NCI-H510A (cell line): ENCODE results near the gene SFXN3.

Source experiments
- DNase-seq: peaks from one replicate; lab custom pipeline; 2025; lab: John Stamatoyannopoulos, UW

SFXN3 gene

DNA sequence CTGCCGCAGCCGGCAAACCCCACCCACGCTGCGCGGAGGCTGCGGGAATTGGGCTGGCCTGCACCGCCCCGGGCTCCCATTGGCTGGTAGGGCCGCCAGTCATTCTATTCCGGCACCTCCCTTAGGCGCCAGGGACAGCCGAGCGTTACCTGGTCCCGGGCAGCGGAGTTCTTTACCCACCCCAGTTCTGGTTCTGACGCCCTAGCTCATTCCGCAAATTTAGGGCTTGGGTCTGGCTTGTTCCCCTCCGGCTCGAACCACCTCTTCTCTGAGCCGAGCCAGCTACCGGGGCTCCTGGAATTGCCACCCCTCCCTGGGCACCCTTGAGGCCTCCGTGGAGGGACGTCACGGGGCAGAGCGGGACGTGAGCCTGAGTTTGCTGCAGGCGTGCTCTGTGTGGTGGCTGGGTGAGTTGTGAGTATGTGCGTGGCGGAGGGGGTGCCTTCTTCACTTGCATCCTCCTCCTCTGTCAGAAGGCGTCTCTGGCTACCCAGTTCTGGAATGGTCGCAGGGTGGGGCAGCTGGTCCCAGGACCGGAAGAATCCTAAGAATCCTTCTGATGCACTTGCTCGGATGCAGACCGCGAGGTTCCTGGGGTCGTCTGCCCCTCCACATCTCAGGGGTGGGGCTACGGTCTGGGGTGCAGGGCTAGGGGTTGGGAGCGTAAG lies at the start of gene SFXN3, which contains the start of gene PDZD7:
Gene SFXN3, plus strand, starts transcription at position 107 of the 668 bp plus-strand sequence. CDS start 3,461 bp downstream, outside the sequence.
Gene PDZD7, minus strand, starts transcription at position 2 of the 668 bp plus-strand sequence. CDS start 910 bp downstream, outside the sequence.
- peak; percentile 79 for DNase-seq

GRCh38 chr10:100982916-100983830 lies 47.9 kb upstream of the SFXN3 start:
- no peak for DNase-seq

- DNase-seq, result no peak
These were observed 47.0 kb upstream of the SFXN3 start for GRCh38 chr10:100983868-100984671.

- DNase-seq, result no peak
These were observed 46.3 kb upstream of the SFXN3 start for GRCh38 chr10:100984672-100985177.

GRCh38 chr10:100985336-100985735 lies 45.7 kb upstream of the SFXN3 start:
- no peak for DNase-seq

- no peak for DNase-seq
These were observed 44.4 kb upstream of the SFXN3 start for GRCh38 chr10:100986623-100986951.

- DNase-seq, result peak; percentile 62
These were observed 43.9 kb upstream of the SFXN3 start, which contains the start of the genes MRPL43 and TWNK for GRCh38 chr10:100986952-100987684. Gene MRPL43 (minus strand): TSS chr10:100987497. CDS start chr10:100987443, 54 bp downstream. Gene TWNK (plus strand): TSS chr10:100987543. CDS start chr10:100988211, 668 bp downstream.

- no peak for DNase-seq
These were observed 43.4 kb upstream of the SFXN3 start for GRCh38 chr10:100987685-100988049.

DNA sequence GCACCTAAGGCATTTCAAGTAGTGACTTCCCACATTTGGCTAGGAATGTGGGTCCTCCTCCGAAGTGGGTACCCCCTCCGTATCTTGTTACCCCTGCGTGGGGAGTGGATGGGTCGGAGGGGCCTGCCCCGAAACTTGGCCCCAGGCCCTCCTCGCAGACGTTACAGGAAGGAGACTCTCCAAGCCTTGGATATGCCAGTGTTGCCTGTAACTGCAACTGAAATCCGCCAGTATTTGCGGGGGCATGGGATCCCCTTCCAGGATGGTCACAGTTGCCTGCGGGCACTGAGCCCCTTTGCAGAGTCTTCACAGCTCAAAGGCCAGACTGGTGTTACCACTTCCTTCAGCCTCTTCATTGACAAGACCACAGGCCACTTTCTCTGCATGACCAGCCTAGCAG lies 42.9 kb upstream of the SFXN3 start:
- DNase-seq, result no peak

DNA sequence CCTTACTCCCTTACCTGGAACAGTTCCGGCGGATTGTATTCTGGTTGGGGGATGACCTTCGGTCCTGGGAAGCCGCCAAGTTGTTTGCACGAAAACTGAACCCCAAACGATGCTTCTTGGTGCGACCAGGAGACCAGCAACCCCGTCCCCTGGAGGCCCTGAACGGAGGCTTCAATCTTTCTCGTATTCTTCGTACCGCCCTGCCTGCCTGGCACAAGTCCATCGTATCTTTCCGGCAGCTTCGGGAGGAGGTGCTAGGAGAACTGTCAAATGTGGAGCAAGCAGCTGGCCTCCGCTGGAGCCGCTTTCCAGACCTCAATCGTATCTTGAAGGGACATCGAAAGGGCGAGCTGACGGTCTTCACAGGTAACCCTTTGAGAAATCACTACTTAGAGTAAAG lies 41.9 kb upstream of the SFXN3 start:
- DNase-seq, result no peak

DNA sequence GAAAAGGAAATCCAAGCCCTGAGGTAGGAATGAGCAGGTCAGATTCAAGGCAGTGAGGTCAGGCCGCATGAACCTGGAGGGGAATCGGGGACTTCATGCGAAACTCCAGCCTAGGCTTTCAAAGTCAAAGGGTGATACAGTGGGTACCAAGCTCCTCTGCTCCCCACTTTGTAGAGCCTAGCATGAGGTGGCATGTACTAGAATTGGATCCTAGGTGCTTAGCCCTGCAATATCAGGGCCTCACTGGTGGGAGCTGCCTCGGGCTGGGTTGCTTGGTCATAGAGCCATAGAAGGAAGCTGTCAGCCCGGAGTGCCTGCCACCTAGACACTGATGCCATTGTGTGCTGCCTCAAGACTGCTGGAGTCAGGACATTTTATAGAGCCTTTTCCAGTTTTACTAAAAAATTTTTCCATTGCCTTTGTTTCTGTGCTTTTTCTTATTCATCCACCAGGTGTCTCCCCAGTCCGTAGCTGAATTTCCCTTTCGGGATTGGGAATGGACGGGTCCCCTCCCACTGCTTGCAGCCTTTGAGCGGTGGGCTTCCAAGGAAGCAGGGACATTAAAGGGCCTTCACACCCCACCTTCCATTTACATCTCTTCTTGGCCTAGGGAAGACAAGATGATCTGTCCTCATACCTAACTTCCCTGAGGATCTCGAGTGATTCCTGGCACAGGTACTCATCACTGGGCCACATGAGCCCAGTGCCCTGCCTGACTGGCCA lies 36.9 kb upstream of the SFXN3 start:
- DNase-seq, result no peak

DNA sequence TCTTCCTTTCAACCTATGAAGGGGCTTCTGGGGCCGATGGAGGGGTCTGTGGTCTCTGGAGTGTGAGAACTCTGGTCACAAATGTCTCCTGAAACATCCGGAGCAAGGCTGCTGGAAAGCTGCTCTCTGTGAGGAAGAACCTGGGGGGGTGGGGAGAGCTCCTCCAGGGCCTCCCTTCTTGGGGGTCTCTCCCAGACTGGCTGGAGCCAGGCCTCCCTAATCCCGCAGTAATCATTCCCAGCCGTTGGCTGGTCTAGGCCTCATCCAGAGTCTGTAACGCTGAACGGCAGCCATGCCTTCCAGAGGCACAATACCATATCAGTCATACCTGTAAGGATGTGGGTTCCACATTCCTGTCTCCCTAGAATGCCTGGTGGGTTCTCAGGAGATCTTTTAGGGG lies 35.9 kb upstream of the SFXN3 start:
- DNase-seq, result no peak

DNA sequence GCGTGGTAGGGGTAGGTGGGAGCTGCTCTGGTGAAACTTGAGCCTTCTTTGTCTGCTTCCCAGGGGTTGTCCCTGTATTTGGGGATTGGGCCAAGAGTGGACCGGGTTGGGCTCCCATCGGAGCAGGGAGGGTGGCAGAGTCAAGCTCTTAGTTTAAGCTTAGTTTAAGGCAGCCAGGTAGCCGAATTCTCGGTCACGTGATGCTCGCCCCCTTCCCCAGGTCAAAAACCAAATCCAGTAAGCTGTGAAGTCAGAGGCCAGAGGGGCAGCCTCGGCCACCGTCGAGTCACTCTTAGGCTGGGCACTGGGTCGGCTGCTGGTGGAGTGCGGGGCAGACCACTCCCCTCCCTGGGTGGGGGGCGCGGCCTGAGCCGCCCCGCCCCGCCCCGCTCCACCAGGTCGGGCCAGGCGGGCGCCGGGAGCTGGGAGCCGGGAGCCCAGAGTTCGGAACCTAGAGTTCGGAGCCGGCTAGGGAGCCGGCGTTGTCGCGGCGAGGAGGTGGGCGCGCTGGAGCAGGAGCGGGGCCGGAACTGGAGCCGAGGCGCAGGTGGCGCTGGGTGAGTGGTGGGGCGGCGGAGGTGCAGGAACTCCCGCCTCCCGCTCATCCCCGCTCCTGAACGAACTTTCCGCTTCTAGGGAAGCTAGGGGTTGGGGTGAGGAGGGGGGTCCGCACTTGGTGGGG lies 34.2 kb upstream of the SFXN3 start:
- DNase-seq, result peak; percentile 29

GRCh38 chr10:100997360-100998182 lies 33.5 kb upstream of the SFXN3 start:
- peak; percentile 68 for DNase-seq

DNA sequence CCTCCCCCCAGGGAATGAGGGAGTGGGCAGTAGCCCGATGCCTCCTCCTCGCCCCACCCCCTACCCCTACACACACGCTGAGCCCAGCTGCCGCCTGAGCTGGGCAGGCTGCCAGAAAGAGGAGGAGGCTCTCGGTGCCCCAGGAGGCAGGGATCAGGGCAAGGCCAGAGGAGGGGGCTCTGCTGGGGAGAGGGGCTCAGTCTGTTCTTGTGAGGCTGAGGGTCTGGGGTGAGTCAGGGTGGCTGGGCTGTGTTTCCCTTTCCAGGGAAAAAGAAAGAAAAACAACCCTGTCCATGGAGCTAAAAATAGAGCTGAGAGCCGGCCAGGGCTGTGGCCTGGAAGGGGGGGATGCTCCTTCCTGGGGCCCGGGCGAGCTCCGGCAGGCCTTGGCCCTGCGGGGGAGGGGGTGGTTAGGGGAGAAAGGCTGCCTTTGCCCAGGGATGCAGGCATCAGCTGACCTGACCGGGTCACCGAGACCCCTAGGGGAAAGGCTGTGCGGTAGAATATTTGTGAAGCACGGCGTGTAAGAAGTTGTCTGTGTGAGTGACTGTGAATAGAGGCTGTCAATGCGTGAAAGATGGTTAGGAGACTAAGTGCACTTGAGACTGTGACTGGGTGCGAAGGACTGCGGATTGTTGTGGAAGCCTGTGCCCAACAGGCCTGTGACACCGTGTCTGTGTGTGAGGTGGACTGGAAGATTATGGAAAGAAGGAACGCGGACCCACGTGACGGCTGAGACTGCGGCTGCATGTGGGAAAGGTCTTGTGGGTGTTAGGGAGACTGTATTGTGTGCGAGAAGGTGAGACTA lies 32.6 kb upstream of the SFXN3 start:
- peak; percentile 91 for DNase-seq

- peak; percentile 47 for DNase-seq
These were observed 31.9 kb upstream of the SFXN3 start for GRCh38 chr10:100998991-100999741.

DNA sequence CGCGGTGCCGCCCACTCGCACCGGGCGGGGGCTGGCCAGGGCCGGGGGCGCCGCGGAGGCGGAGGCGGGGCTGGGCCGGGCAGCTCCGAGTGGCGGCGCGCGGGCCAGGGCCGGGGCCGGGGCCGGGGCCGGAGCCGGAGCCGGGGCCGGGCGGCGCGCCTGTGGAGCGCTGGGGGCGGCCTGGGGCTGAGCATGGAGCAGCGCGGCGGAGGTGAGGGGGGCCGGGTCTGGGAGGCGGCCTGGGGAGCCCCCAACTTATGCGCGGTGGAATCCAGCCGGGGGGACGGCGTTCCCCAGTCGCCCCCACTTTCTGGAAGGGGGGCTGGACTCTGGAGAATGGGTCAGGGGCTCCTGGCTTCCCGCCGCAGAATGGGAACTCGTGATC lies 31.3 kb upstream of the SFXN3 start, which contains the start of gene LZTS2:
Gene LZTS2, plus strand, starts transcription at position 67 of the 385 bp plus-strand sequence. CDS start 2,731 bp downstream, outside the sequence.
- peak; percentile 25 for DNase-seq
